Neural cell (in vitro differentiated cells): ENCODE measurements around the gene SNURF.

Experiments
- CTCF ChIP-seq: fragments of 450-650 bp; IDR thresholded peaks from 2 replicates; pipeline ENCODE4 v1.5.1; 2014; ENCODE audit warnings: antibody characterized with exemption, mild to moderate bottlenecking, moderate library complexity; ENCODE audit not compliant: poor library complexity, severe bottlenecking
- EP300 ChIP-seq: fragments of 450-650 bp; conservative IDR thresholded peaks from 2 replicates; pipeline ENCODE4 v1.6.1; 2014; ENCODE audit warnings: antibody characterized with exemption, mild to moderate bottlenecking, moderate library complexity; ENCODE audit not compliant: poor library complexity, severe bottlenecking
- POLR2AphosphoS5 ChIP-seq: IDR thresholded peaks from 2 replicates; pipeline ENCODE4 v1.6.1; 2012
- RAD21 ChIP-seq: fragments of 450-650 bp; conservative IDR thresholded peaks from 2 replicates; pipeline ENCODE4 v1.6.1; 2014; ENCODE audit warnings: antibody characterized with exemption, mild to moderate bottlenecking, moderate library complexity
- SMC3 ChIP-seq: fragments of 450-650 bp; conservative IDR thresholded peaks from 2 replicates; pipeline ENCODE4 v1.6.1; 2014; ENCODE audit warnings: antibody characterized with exemption, mild to moderate bottlenecking, moderate library complexity; ENCODE audit not compliant: poor library complexity
- TAF1 ChIP-seq: IDR thresholded peaks from 2 replicates; pipeline ENCODE4 v1.6.1; 2012; ENCODE audit warnings: low read depth

DNA sequence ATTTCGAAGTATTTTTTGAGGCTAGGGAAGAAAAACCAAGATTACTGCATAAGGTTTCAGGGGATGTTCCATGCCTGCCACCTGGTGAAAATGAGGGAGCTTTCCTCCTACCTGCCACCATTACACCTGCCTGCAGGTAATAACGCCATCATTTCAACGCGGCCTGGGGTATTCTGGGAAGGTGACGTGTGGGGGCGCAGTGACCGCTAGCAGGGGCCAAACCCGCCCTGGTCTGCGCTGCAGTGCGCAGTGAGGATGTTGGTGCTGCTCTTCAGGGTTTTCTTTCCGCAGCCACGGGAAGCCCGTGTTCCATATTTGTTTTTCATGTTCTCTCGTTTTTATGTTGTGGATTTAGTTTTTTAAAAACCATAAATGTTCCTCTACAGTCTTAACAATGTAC, 37.4 kb upstream of the SNURF start:
- TF ChIP-seq CTCF (no peak), TAF1 (no peak), RAD21 (no peak), POLR2AphosphoS5 (no peak), EP300 (no peak), SMC3 (no peak)
